ENCODE measurements around the gene KCNE2.

DNA sequence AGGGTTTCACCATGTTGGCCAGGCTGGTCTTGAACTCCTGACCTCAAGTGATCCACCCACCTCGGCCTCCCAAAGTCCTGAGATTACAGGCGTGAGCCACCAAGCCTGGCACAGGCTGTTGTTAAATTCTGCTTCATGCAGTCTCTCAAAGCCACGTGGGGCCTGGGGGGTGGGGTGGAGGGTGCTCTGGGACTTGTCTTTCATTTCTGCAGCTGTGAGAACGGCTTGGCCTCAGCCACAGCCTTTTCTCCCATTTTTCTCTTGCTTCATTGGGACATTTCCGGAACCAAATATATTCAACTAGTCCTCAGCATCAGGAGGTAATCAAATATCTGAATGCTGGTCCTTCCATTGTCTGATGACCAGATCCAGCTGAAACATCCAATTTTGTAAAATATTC lies 27.6 kb upstream of the KCNE2 start:
- TF ChIP-seq, protein P1, sequence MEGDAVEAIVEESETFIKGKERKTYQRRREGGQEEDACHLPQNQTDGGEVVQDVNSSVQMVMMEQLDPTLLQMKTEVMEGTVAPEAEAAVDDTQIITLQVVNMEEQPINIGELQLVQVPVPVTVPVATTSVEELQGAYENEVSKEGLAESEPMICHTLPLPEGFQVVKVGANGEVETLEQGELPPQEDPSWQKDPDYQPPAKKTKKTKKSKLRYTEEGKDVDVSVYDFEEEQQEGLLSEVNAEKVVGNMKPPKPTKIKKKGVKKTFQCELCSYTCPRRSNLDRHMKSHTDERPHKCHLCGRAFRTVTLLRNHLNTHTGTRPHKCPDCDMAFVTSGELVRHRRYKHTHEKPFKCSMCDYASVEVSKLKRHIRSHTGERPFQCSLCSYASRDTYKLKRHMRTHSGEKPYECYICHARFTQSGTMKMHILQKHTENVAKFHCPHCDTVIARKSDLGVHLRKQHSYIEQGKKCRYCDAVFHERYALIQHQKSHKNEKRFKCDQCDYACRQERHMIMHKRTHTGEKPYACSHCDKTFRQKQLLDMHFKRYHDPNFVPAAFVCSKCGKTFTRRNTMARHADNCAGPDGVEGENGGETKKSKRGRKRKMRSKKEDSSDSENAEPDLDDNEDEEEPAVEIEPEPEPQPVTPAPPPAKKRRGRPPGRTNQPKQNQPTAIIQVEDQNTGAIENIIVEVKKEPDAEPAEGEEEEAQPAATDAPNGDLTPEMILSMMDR (tag by site-specific recombination; IDR thresholded peaks at IDR 0.05): no peak
- TF ChIP-seq, protein P2, sequence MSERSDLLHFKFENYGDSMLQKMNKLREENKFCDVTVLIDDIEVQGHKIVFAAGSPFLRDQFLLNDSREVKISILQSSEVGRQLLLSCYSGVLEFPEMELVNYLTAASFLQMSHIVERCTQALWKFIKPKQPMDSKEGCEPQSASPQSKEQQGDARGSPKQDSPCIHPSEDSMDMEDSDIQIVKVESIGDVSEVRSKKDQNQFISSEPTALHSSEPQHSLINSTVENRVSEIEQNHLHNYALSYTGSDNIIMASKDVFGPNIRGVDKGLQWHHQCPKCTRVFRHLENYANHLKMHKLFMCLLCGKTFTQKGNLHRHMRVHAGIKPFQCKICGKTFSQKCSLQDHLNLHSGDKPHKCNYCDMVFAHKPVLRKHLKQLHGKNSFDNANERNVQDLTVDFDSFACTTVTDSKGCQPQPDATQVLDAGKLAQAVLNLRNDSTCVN (tag by site-specific recombination; optimal IDR thresholded peaks at IDR 0.05): no peak
- no peak for TF ChIP-seq GLI2 (tag by site-specific recombination; IDR thresholded peaks at IDR 0.05; ENCODE audit: borderline replicate concordance, low read depth)
- TF ChIP-seq, protein P3, sequence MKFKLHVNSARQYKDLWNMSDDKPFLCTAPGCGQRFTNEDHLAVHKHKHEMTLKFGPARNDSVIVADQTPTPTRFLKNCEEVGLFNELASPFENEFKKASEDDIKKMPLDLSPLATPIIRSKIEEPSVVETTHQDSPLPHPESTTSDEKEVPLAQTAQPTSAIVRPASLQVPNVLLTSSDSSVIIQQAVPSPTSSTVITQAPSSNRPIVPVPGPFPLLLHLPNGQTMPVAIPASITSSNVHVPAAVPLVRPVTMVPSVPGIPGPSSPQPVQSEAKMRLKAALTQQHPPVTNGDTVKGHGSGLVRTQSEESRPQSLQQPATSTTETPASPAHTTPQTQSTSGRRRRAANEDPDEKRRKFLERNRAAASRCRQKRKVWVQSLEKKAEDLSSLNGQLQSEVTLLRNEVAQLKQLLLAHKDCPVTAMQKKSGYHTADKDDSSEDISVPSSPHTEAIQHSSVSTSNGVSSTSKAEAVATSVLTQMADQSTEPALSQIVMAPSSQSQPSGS (tag by site-specific recombination; IDR thresholded peaks at IDR 0.05; ENCODE audit: low read depth): no peak
- TF ChIP-seq, protein P4, sequence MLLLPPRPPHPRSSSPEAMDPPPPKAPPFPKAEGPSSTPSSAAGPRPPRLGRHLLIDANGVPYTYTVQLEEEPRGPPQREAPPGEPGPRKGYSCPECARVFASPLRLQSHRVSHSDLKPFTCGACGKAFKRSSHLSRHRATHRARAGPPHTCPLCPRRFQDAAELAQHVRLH (tag by site-specific recombination; IDR thresholded peaks at IDR 0.05): no peak
- no peak for TF ChIP-seq ZNF174 (tag by site-specific recombination; IDR thresholded peaks at IDR 0.05)
- TF ChIP-seq ZNF132 (tag by site-specific recombination; IDR thresholded peaks at IDR 0.05; ENCODE audit: borderline replicate concordance): no peak
- TF ChIP-seq, protein P5, sequence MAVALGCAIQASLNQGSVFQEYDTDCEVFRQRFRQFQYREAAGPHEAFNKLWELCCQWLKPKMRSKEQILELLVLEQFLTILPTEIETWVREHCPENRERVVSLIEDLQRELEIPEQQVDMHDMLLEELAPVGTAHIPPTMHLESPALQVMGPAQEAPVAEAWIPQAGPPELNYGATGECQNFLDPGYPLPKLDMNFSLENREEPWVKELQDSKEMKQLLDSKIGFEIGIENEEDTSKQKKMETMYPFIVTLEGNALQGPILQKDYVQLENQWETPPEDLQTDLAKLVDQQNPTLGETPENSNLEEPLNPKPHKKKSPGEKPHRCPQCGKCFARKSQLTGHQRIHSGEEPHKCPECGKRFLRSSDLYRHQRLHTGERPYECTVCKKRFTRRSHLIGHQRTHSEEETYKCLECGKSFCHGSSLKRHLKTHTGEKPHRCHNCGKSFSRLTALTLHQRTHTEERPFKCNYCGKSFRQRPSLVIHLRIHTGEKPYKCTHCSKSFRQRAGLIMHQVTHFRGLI (tag by site-specific recombination; IDR thresholded peaks at IDR 0.05): no peak
- TF ChIP-seq ZNF624 (tag by site-specific recombination; IDR thresholded peaks at IDR 0.05): no peak

Data from HEK293 (cell line).